OCI-LY7 (cell line): ENCODE data around the gene CCDC117. TPM values are rescaled to one million over a fixed set of nuclear protein-coding genes. Genes with fewer than 3 reads are reported as not detected.

ENCODE experiments used
- BruUV-seq: library from RNA; stranded (reverse); fragments of 400-500 nt; replicated peaks from 2 replicates; lab custom pipeline; 2021; lab: Mats Ljungman, UMichigan
- CTCF ChIA-PET: fragments of 300-600 bp; sonication (Branson Sonifier 250); formaldehyde crosslinking; loops from one replicate; lab custom pipeline; 2022; ENCODE audit warnings: antibody characterized with exemption; ENCODE audit not compliant: unreplicated experiment; lab: Charles Lee
- POLR2A ChIA-PET: fragments of 300-600 bp; sonication (Branson Sonifier 250); formaldehyde crosslinking; loops from one replicate; lab custom pipeline; 2022; ENCODE audit warnings: antibody characterized with exemption; lab: Charles Lee
- DNase-seq: peaks from one replicate; pipeline ENCODE4 v3.0.0-alpha.2; 2015; ENCODE audit warnings: low spot score
- H2AFZ ChIP-seq: fragments of 200-600 bp; sonication (generic), shearing (Covaris generic); 2 replicates; pipeline ENCODE4 v1.6.1; 2014; ENCODE audit warnings: mild to moderate bottlenecking, antibody characterized with exemption, low read length, moderate library complexity
- H3K27ac ChIP-seq: fragments of 200-600 bp; sonication (generic); 2 replicates; pipeline ENCODE4 v1.5.1; 2014; ENCODE audit warnings: mixed run types, low read depth, mild to moderate bottlenecking, moderate library complexity, low read length, inconsistent platforms; ENCODE audit not compliant: poor library complexity, severe bottlenecking
- H3K36me3 ChIP-seq: fragments of 200-600 bp; sonication (generic); 2 replicates; pipeline ENCODE4 v1.6.1; 2014; ENCODE audit warnings: mild to moderate bottlenecking, antibody characterized with exemption, low read length, moderate library complexity, mixed read lengths; ENCODE audit not compliant: insufficient read depth
- H3K4me1 ChIP-seq: fragments of 200-600 bp; sonication (generic); 2 replicates; pipeline ENCODE4 v1.5.1; 2014; ENCODE audit warnings: mild to moderate bottlenecking, low read length; ENCODE audit not compliant: insufficient read depth, poor library complexity, severe bottlenecking
- H3K4me2 ChIP-seq: fragments of 200-600 bp; sonication (generic); 2 replicates; pipeline ENCODE4 v1.6.1; 2014; ENCODE audit warnings: mild to moderate bottlenecking, low read length
- H3K4me3 ChIP-seq: fragments of 200-600 bp; sonication (generic); 2 replicates; pipeline ENCODE4 v1.5.1; 2014; ENCODE audit warnings: mild to moderate bottlenecking, low read depth, low read length; ENCODE audit not compliant: poor library complexity, severe bottlenecking
- H3K79me2 ChIP-seq: fragments of 200-600 bp; sonication (generic); 2 replicates; pipeline ENCODE4 v1.6.1; 2016; ENCODE audit warnings: low read depth, mild to moderate bottlenecking, low read length, moderate library complexity, mixed read lengths; ENCODE audit not compliant: insufficient read depth
- H3K9me2 ChIP-seq: fragments of 200-600 bp; sonication (generic); 2 replicates; pipeline ENCODE4 v1.6.1; 2016; ENCODE audit warnings: mild to moderate bottlenecking, low read length, mixed read lengths; ENCODE audit not compliant: insufficient read depth
- H3K9me3 ChIP-seq: fragments of 200-600 bp; sonication (generic); 2 replicates; pipeline ENCODE4 v1.6.1; 2014; ENCODE audit warnings: mild to moderate bottlenecking, mixed run types, low read length, mixed read lengths
- H4K20me1 ChIP-seq: fragments of 200-600 bp; sonication (generic); 2 replicates; pipeline ENCODE4 v1.6.1; 2014; ENCODE audit warnings: mild to moderate bottlenecking, antibody characterized with exemption, low read length, moderate library complexity, mixed read lengths; ENCODE audit not compliant: insufficient read depth
- EZH2phosphoT487 ChIP-seq: fragments of 200-600 bp; sonication (generic); IDR thresholded peaks from 2 replicates; pipeline ENCODE4 v1.6.1; 2018; ENCODE audit warnings: low read depth, borderline replicate concordance, mild to moderate bottlenecking, mixed run types, antibody characterized with exemption, low read length, moderate library complexity, mixed read lengths
- intact Hi-C: fragments of 100-400 bp; cut with micrococcal nuclease; formaldehyde crosslinking; loops from one replicate; pipeline ENCODE4 v1.10.0; 2022; ENCODE audit not compliant: unreplicated experiment
- total RNA-seq, 2 experiments: library from RNA; depleted of rRNA in 1 of 2; stranded (reverse); fragments of >200 nt in 1 of 2; shearing (Covaris generic) in 1 of 2; gene quantifications; 2 replicates each; pipeline ENCODE4 v1.2.3, GENCODE V29; 2014 to 2022
- TF ChIP-seq, protein P1 (sequence below): fragments of 200-600 bp; sonication (generic); conservative IDR thresholded peaks from 2 replicates; pipeline ENCODE4 v1.5.1; 2014; ENCODE audit warnings: mild to moderate bottlenecking, antibody characterized with exemption, low read length, moderate library complexity, mixed read lengths

The CCDC117 gene
- total RNA-seq, 2 experiments from 2014 or later, result 21.4 to 34.1 TPM

DNA sequence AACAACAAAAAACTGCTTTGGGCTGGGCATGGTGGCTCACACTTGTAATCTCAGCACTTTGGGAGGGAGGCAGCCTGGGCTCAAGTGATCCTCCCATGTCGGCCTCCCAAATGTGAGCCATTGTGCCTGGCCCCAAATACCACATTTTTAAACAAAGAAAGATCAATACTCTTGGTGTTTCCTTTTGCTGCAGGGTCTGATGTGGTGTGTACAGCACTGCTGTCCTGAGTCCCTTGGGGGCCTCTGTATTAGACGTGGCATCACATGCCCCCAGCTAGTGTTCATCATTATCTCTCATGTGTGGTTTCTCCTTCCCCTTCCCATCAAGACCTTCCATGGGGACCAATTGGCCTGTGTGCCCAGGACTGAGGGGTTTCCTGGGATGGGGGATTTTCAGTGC lies 48.4 kb downstream of the CCDC117 start:
- no peak for DNase-seq
- H3K4me1 ChIP-seq, result peaks cover 57% of the 10 kb centered on the region
- TF ChIP-seq, protein P1, sequence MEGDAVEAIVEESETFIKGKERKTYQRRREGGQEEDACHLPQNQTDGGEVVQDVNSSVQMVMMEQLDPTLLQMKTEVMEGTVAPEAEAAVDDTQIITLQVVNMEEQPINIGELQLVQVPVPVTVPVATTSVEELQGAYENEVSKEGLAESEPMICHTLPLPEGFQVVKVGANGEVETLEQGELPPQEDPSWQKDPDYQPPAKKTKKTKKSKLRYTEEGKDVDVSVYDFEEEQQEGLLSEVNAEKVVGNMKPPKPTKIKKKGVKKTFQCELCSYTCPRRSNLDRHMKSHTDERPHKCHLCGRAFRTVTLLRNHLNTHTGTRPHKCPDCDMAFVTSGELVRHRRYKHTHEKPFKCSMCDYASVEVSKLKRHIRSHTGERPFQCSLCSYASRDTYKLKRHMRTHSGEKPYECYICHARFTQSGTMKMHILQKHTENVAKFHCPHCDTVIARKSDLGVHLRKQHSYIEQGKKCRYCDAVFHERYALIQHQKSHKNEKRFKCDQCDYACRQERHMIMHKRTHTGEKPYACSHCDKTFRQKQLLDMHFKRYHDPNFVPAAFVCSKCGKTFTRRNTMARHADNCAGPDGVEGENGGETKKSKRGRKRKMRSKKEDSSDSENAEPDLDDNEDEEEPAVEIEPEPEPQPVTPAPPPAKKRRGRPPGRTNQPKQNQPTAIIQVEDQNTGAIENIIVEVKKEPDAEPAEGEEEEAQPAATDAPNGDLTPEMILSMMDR, result no peak
- TF ChIP-seq EZH2phosphoT487, result no peak
- no peak overlapping the region for H3K4me3 ChIP-seq
- no peaks in the 10 kb centered on the region for H3K36me3 ChIP-seq
- no peak overlapping the region for H3K4me2 ChIP-seq
- H3K9me3 ChIP-seq, result no peaks in the 10 kb centered on the region
- no peak overlapping the region for H2AFZ ChIP-seq
- BruUV-seq, result no TSS peak
- H3K79me2 ChIP-seq, result no peaks in the 10 kb centered on the region
- H4K20me1 ChIP-seq, result no peaks in the 10 kb centered on the region; the same call in 1 of the 2 replicates
- CTCF ChIA-PET, result no interaction called here
- POLR2A ChIA-PET, result interaction anchor here (5.4 kb wide), 1 partner anchor 20 kb away, joined by 85 read pairs; the partner anchor contains the start of gene XBP1
- intact Hi-C loops, result loop anchor here (10.0 kb wide), 1 partner anchor 46 kb away; the partner anchor contains the start of gene CCDC117
- no peaks in the 10 kb centered on the region for H3K9me2 ChIP-seq
- no peak overlapping the region for H3K27ac ChIP-seq

DNA sequence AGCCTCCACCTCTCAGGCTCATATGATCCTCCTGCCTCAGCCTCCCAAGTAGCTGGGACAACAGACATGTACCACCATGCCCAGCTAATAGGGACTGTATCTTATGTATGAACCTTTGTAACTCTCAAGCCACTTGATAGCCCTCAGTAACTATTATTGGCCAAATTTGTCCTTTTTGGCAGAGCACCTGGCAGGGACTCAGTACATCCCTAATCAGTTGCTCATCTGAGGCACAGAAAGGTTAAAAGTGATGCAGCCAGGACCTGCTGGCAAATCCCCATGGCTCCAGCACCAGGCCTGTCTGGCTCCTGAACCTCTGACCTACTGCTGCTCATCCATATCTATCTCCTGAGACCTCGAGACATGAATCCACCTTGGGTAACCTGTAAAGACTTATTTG lies 49.0 kb downstream of the CCDC117 start:
- no peak for TF ChIP-seq EZH2phosphoT487
- TF ChIP-seq, protein P1, result no peak
- no peak for DNase-seq
- ChIA-PET CTCF (no interaction called here), POLR2A (interaction anchor here (0.7 to 5.4 kb wide), 3 partner anchors 9 to 281 kb away, joined by 4 to 85 read pairs (median 9); partner anchors contain the start of gene XBP1)
- no peak overlapping the region for H3K4me2 ChIP-seq
- no peak overlapping the region for H3K4me3 ChIP-seq
- H3K79me2 ChIP-seq, result no peaks in the 10 kb centered on the region
- H3K36me3 ChIP-seq, result no peaks in the 10 kb centered on the region
- intact Hi-C loops, result loop anchor here (10.0 kb wide), 1 partner anchor 47 kb away; the partner anchor contains the start of gene CCDC117
- H3K4me1 ChIP-seq, result peaks cover 57% of the 10 kb centered on the region
- no peaks in the 10 kb centered on the region for H3K9me3 ChIP-seq
- no peaks in the 10 kb centered on the region for H3K9me2 ChIP-seq
- H2AFZ ChIP-seq, result no peak overlapping the region
- BruUV-seq, result no TSS peak
- H4K20me1 ChIP-seq, result no peaks in the 10 kb centered on the region; the same call in 1 of the 2 replicates
- H3K27ac ChIP-seq, result no peak overlapping the region
